ENCODE data around the gene CLCN3. TPM values are rescaled to one million over a fixed set of nuclear protein-coding genes. Genes with fewer than 3 reads are reported as not detected.
"Not testable (repeated sequence)": the region's sequence is repeated elsewhere in the genome, so short reads cannot be mapped to it uniquely, and the experiment has no call there.

Gene CLCN3
- total RNA-seq, 2 experiments from 2014 or later, result 17.8 to 42.0 TPM

DNA sequence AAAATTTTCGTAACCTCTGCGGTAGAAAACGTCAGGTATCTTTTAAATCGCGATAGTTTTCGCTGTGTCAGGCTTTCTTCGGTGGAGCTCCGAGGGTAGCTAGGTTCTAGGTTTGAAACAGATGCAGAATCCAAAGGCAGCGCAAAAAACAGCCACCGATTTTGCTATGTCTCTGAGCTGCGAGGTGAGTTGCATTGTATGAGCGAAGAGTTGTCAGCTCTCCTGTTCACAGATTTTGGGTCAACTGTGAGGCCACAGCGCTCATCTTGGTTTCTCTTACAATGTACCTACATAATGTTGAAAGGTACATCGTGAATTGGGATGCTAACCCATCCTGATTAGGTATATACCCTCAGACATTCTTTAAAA, 486 bp downstream of the CLCN3 start:
- Histone ChIP-seq H3K4me2 (ENCODE audit: low read length) (peak overlapping the region; percentile 97), H3K4me3 (ENCODE audit: low read depth, low read length, poor library complexity, severe bottlenecking) (peak overlapping the region; percentile 75), H3K79me2 (ENCODE audit: insufficient read depth, low read depth, low read length) (peaks cover 55% of the 10 kb centered on the region), H3K9me2 (ENCODE audit: insufficient read depth, low read length) (no peaks in the 10 kb centered on the region), H3K9me3 (ENCODE audit: low read length) (peaks cover 8% of the 10 kb centered on the region; the same call in 1 of the 2 replicates), H3K36me3 (ENCODE audit: insufficient read depth, low read length) (peaks cover 10% of the 10 kb centered on the region), H3K4me1 (ENCODE audit: insufficient read depth, low read length, poor library complexity, severe bottlenecking) (peaks cover 27% of the 10 kb centered on the region), H4K20me1 (ENCODE audit: insufficient read depth, low read length) (peaks cover 10% of the 10 kb centered on the region; the same call in 1 of the 2 replicates), H3K27ac (ENCODE audit: low read depth, low read length, poor library complexity, severe bottlenecking) (peak overlapping the region; percentile 93), H2AFZ (ENCODE audit: low read length) (peak overlapping the region; percentile 1; the same call in 1 of the 2 replicates)
- intact Hi-C loops (cut with micrococcal nuclease; ENCODE audit: unreplicated experiment), result loop anchor here (1.0 to 2.0 kb wide), 2 partner anchors 9 to 40 kb away; partner anchors contain the start of gene NEK1
- DNase-seq (ENCODE audit: low spot score), result peak; percentile 41
- CTCF ChIA-PET (ENCODE audit: unreplicated experiment), result no interaction called here
- POLR2A ChIA-PET, result interaction anchor here (0.7 to 2.2 kb wide), 7 partner anchors 8 to 102 kb away, joined by 3 to 10 read pairs (median 4); partner anchors contain the start of gene NEK1
- TF ChIP-seq CTCF (conservative IDR thresholded peaks at IDR 0.05; ENCODE audit: low read length) (no peak), EZH2phosphoT487 (IDR thresholded peaks at IDR 0.05; ENCODE audit: borderline replicate concordance, low read depth, low read length) (no peak)
- TSS peak; percentile 89 for BruUV-seq (replicated peaks)

- ChIA-PET POLR2A (interaction anchor here (0.6 to 1.5 kb wide), 5 partner anchors 13 to 68 kb away, joined by 3 to 5 read pairs (median 4); no protein-coding TSS in a partner anchor), CTCF (ENCODE audit: unreplicated experiment) (no interaction called here)
- no peaks in the 10 kb centered on the region for H3K9me2 ChIP-seq (ENCODE audit: insufficient read depth, low read length)
- H4K20me1 ChIP-seq (ENCODE audit: insufficient read depth, low read length), result peaks cover 14% of the 10 kb centered on the region; the same call in 1 of the 2 replicates
- BruUV-seq (replicated peaks), result no TSS peak
- H3K4me1 ChIP-seq (ENCODE audit: insufficient read depth, low read length, poor library complexity, severe bottlenecking), result peaks cover 24% of the 10 kb centered on the region
- intact Hi-C loops (cut with micrococcal nuclease; ENCODE audit: unreplicated experiment), result loop anchor here (2.0 kb wide), 1 partner anchor 39 kb away; no protein-coding TSS in a partner anchor
- peaks cover 65% of the 10 kb centered on the region for H3K79me2 ChIP-seq (ENCODE audit: insufficient read depth, low read depth, low read length)
- peaks cover 10% of the 10 kb centered on the region for H3K36me3 ChIP-seq (ENCODE audit: insufficient read depth, low read length)
- peak overlapping the region; percentile 62 for H3K27ac ChIP-seq (ENCODE audit: low read depth, low read length, poor library complexity, severe bottlenecking)
- no peak overlapping the region for H2AFZ ChIP-seq (ENCODE audit: low read length)
- H3K4me3 ChIP-seq (ENCODE audit: low read depth, low read length, poor library complexity, severe bottlenecking), result peak overlapping the region; percentile 75
- peaks cover 8% of the 10 kb centered on the region; the same call in 1 of the 2 replicates for H3K9me3 ChIP-seq (ENCODE audit: low read length)
- DNase-seq (ENCODE audit: low spot score), result peak; percentile 58
- no peak for TF ChIP-seq CTCF (conservative IDR thresholded peaks at IDR 0.05; ENCODE audit: low read length)
- H3K4me2 ChIP-seq (ENCODE audit: low read length), result peak overlapping the region; percentile 97
These were observed 1.5 kb downstream of the CLCN3 start for GRCh38 chr4:169621731-169622492.

- BruUV-seq (replicated peaks), result no TSS peak
- Histone ChIP-seq H3K4me1 (ENCODE audit: insufficient read depth, low read length, poor library complexity, severe bottlenecking) (peaks cover 24% of the 10 kb centered on the region), H2AFZ (ENCODE audit: low read length) (no peak overlapping the region), H3K36me3 (ENCODE audit: insufficient read depth, low read length) (peaks cover 10% of the 10 kb centered on the region), H3K9me3 (ENCODE audit: low read length) (peaks cover 8% of the 10 kb centered on the region; the same call in 1 of the 2 replicates), H3K27ac (ENCODE audit: low read depth, low read length, poor library complexity, severe bottlenecking) (peak overlapping the region; percentile 62), H4K20me1 (ENCODE audit: insufficient read depth, low read length) (peaks cover 14% of the 10 kb centered on the region; the same call in 1 of the 2 replicates), H3K79me2 (ENCODE audit: insufficient read depth, low read depth, low read length) (peaks cover 72% of the 10 kb centered on the region), H3K9me2 (ENCODE audit: insufficient read depth, low read length) (no peaks in the 10 kb centered on the region), H3K4me2 (ENCODE audit: low read length) (peak overlapping the region; percentile 97), H3K4me3 (ENCODE audit: low read depth, low read length, poor library complexity, severe bottlenecking) (peak overlapping the region; percentile 75)
- TF ChIP-seq CTCF (conservative IDR thresholded peaks at IDR 0.05; ENCODE audit: low read length) (no peak), EZH2phosphoT487 (IDR thresholded peaks at IDR 0.05; ENCODE audit: borderline replicate concordance, low read depth, low read length) (no peak)
- ChIA-PET CTCF (ENCODE audit: unreplicated experiment) (no interaction called here), POLR2A (interaction anchor here (1.3 kb wide), 1 partner anchor 12 kb away, joined by 5 read pairs; no protein-coding TSS in a partner anchor)
- no peak for DNase-seq (ENCODE audit: low spot score)
- intact Hi-C loops (cut with micrococcal nuclease; ENCODE audit: unreplicated experiment), result no loop called here
These were observed 2.2 kb downstream of the CLCN3 start for GRCh38 chr4:169622566-169622965.

- H3K27ac ChIP-seq (ENCODE audit: low read depth, low read length, poor library complexity, severe bottlenecking); H3K4me3 ChIP-seq (ENCODE audit: low read depth, low read length, poor library complexity, severe bottlenecking); H3K9me2 ChIP-seq (ENCODE audit: insufficient read depth, low read length); H2AFZ ChIP-seq (ENCODE audit: low read length); DNase-seq (ENCODE audit: low spot score); H3K36me3 ChIP-seq (ENCODE audit: insufficient read depth, low read length); CTCF ChIA-PET (ENCODE audit: unreplicated experiment); H3K9me3 ChIP-seq (ENCODE audit: low read length); intact Hi-C loops (cut with micrococcal nuclease; ENCODE audit: unreplicated experiment); BruUV-seq (replicated peaks): not testable (repeated sequence)
- H3K4me1 ChIP-seq (ENCODE audit: insufficient read depth, low read length, poor library complexity, severe bottlenecking), result peaks cover 26% of the 10 kb centered on the region
- H4K20me1 ChIP-seq (ENCODE audit: insufficient read depth, low read length), result peaks cover 14% of the 10 kb centered on the region; the same call in 1 of the 2 replicates
- 0 out of 2 replicates have a peak overlapping the region, but pooled peaks have one; percentile 97 for H3K4me2 ChIP-seq (ENCODE audit: low read length)
- H3K79me2 ChIP-seq (ENCODE audit: insufficient read depth, low read depth, low read length), result peaks cover 86% of the 10 kb centered on the region
- POLR2A ChIA-PET, result interaction anchor here (0.9 to 1.3 kb wide), 4 partner anchors 8 to 35 kb away, joined by 3 to 4 read pairs (median 3); no protein-coding TSS in a partner anchor
These were observed 3.6 kb downstream of the CLCN3 start for GRCh38 chr4:169624012-169624411.

Data from OCI-LY7 (cell line).